ENCODE measurements around the gene FZR1.

FZR1 gene

GRCh38 chr19:3586127-3586626, 80.1 kb downstream of the FZR1 start:
- peak; percentile 53 for TF ChIP-seq CTCF (IDR thresholded peaks at IDR 0.05; ENCODE audit: extremely low read depth, insufficient read depth, missing control alignments)
- DNase-seq (ENCODE audit: low spot score), result no peak
- in situ Hi-C loops (cut with MboI; ENCODE audit: low pct_unique_long_range_greater_than_20kb, low sequenced_read_pairs, unreplicated experiment), result no loop called here

DNA sequence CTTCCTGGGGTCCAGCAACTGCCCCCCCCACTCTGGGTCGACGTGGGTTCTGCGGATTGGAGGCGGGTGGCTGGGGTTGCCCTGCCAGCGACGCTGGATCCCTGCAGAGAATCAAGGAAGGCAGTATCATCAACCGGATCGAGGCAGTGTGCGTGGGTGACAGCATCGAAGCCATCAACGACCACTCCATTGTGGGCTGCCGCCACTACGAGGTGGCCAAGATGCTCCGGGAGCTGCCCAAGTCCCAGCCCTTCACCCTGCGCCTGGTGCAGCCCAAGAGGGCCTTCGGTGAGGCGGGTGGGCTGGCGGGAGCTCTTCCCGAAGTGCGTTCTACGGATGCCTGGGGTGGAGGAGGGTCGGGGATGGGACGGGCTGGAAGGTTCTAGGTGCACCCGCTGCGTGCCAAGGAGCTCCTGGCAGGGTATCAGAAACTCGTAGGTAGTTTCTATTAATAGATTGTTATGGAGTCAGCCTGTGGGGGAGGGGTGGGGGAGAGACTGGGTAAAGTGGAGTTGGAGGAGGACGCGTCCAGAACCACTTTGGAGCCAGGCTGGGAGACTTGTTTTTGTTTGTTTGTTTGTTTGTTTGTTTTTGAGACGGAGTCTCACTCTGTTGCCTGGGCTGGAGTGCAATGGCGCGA, 80.7 kb downstream of the FZR1 start:
- no peak for TF ChIP-seq CTCF (IDR thresholded peaks at IDR 0.05; ENCODE audit: extremely low read depth, insufficient read depth, missing control alignments)
- DNase-seq (ENCODE audit: low spot score), result no peak
- in situ Hi-C loops (cut with MboI; ENCODE audit: low pct_unique_long_range_greater_than_20kb, low sequenced_read_pairs, unreplicated experiment), result no loop called here
